GM10847 (cell line): ENCODE data around the gene TIMELESS.

Source experiments
- POLR2A ChIP-seq: IDR thresholded peaks from 2 replicates; pipeline ENCODE4 v1.6.1; 2011; ENCODE audit not compliant: insufficient read length; ENCODE audit errors: extremely low read depth

The TIMELESS gene

DNA sequence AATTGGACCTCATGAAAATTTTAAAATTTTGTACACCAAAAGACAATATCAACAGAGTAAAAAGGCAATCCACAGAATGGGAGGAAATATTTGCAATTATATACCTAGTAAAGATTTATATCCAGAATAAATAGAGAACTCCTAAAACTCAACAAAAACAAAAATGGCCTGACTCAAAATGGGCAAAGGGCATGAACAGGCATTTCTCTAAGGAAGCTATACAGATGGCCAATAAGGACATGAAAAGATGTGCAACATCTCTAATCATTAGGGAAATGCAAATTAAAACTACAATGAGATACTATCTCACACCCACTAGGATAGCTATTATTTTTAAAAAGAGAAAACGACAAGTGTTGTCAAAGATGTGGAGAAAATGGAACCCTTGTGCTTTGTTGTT, 75.7 kb downstream of the TIMELESS start:
- TF ChIP-seq POLR2A = no peak

GRCh38 chr12:56366948-56367347, 82.3 kb downstream of the TIMELESS start:
- TF ChIP-seq POLR2A = no peak
